Inflammatory macrophage treated with lipopolysaccharide for 1 hour (primary cell): Measurements from ENCODE around the gene HNRNPK.

Source experiments
- DNase-seq, 2 donors: peaks; one replicate each; pipeline ENCODE4 v3.0.0-alpha.2; 2020 to 2022

The HNRNPK gene

GRCh38 chr9:83979812-83980394 is at the start of gene HNRNPK:
HNRNPK (minus strand) TSS chr9:83980215; CDS start chr9:83978252, 1,963 bp downstream.
- DNase-seq: peak; percentile 96 to 99

- DNase-seq: no peak
Measured at GRCh38 chr9:84027201-84027600, 47.2 kb upstream of the HNRNPK start.

DNA sequence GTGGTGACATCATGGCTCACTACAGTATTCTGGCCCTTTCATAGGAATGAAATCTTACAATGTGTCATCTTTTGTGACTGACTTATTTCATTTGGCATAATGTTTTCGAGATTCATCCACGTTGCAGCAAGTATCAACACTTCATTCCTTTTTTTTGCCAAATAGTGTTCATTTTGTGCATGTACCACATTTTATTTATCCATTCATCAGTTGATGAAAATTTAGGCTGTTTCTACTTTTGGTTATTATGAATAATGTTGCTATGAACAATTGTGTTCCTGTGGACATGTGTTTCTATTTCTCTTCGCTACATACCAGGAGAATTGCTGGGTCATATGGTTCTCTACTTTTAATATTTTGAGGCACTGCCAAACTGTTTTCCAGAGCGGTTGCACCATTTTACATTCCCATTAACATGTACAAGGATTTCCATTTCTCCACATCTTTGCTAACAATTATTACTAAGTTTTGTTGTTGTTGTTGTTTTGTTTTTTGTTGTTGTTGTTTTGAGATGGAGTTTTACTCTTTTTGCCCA is 44.1 kb upstream of the HNRNPK start:
- DNase-seq: no peak

GRCh38 chr9:84007662-84008061 is 27.6 kb upstream of the HNRNPK start:
- DNase-seq: no peak

DNA sequence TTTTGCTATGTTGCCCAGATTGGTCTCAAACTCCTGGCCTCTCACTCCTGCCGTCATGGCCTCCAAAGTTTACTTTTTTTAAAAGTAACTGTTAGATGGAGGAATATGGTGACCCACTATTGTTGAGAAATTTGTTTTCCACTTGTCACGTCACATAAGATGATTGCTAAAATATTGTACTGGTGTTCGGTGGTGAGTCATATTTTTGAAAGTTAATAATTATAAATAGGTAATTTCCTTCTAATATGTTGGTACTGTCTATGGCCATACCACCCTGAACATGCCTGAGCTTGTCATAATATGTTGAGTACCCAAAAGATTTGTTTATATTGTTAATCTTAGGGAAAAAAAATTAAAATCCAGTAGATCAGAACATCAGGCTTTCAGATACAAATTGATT is 23.2 kb upstream of the HNRNPK start:
- no peak for DNase-seq

- DNase-seq: no peak
Measured at GRCh38 chr9:84002344-84002743, 22.3 kb upstream of the HNRNPK start.

- peak; percentile 36 to 38 for DNase-seq
Measured at GRCh38 chr9:84001621-84002020, 21.6 kb upstream of the HNRNPK start.

GRCh38 chr9:84000186-84000585 is 20.2 kb upstream of the HNRNPK start:
- no peak for DNase-seq

DNA sequence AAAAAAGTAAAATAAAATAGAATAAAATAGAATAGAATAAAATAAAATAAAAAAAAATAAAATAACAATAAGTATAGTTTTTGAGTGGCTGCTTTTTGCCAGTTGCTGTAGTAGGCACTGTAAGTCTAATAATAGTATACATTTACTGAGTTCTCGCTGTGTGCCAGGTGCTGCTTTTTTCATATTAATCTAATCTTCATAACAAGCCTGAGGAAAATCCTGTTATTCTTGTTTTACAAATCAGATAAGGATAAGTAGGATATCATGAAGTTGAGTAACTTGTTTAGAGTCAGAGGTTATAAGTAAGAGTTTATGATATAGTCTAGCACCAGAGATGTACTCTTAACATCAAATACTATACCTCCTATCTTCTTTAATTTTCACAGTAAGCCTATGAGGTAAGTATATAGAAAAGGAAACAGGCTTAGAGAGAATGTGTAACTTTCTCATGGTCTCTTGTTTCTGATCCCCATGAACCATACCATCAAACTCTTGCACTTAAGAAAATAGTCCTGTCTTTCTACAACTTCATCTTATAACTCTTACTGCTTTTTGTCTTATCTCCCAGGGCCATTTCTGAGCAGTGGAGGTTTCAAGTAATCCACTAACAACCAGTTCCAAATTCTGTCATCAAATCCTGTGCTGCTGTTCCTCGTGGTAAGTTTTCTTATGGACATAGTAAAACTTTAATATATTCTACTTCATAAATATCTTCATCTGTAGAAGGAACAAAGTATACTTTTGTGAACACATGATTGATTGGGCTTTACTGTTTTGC is 19.3 kb upstream of the HNRNPK start:
- no peak for DNase-seq

- no peak for DNase-seq
Measured at GRCh38 chr9:83996126-83996525, 16.1 kb upstream of the HNRNPK start.

- DNase-seq: no peak
Measured at GRCh38 chr9:83992901-83993300, 12.9 kb upstream of the HNRNPK start.

DNA sequence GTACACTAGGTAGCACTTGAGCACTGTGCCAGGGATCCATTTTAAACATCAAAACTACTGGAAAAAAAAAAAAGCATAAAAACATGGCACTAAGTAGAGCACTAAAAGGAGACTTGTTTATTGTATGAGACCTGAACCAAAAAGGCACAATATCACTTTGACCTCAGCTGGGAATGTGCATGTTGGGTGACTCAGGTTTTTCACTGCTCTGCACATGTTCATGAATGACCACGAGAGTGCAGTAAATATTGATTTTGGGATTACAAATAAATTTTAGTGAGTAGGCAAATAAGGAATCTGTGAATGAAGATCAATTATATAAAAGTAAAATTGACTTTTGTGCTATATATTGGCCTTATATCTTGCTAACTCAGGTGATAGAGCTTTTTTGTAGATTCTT is 12.4 kb upstream of the HNRNPK start:
- DNase-seq: no peak

GRCh38 chr9:83991355-83991754 is 11.3 kb upstream of the HNRNPK start:
- no peak for DNase-seq

GRCh38 chr9:83988411-83988810 is 8.4 kb upstream of the HNRNPK start:
- no peak for DNase-seq

- DNase-seq: no peak
Measured at GRCh38 chr9:83987402-83987791, 7.4 kb upstream of the HNRNPK start.

- DNase-seq: no peak
Measured at GRCh38 chr9:83986765-83987401, 6.9 kb upstream of the HNRNPK start.

DNA sequence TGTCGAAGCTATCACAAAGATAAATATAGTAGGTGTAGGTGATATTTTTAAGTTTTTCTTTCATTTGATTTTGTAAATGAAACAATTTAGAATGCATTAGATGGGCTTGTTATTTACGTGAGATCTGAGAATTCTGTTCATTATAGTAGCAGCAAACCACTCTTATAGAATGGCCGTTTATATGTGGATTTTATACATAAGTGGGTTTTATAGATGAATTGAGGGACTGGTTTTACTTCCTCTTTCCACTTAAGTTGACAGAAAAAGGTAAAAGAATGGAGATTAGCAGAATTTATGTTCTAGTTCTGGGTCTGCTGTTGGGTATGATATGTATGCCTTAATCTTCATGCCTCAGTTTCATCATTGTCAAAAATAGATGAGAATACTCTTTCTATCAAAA is 6.2 kb upstream of the HNRNPK start:
- no peak for DNase-seq

DNA sequence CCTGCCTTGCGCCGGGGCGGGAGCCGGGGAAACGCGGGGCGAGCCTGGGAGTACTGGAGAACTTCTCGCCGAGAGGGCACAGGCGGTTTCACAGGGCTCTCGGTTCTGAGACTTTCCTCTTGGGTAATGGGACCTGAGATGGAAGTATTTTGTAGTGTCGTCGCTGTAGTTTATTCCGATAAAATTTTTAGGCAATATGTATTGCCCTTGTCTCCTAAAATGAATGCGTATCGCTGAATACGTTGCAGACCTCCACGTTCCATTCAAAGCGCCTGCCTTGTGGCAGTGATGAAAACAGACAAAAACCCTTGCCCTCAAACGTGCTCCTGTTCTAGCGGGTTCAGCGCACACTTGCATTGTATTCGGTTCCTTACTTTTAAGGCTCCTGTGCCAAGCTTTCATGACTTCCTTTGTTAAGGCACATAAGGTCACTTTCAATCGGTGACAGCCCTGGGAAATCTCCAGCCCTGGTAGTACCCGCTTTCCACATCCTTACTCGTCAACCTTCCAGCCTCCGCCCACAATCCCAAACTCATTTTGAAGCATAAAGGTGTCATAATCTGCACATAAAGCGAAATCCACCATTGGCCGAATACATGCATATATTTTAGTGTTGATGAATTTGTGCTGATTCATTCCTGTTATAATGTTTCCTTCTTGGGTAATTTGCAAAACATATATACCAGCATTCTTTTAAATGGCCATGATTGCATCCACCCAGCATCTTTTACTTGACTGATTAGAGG is 1.3 kb upstream of the HNRNPK start:
- peak; percentile 62 to 80 for DNase-seq

GRCh38 chr9:83980395-83981125 is 545 bp upstream of the HNRNPK start, which contains the start of gene RMI1:
RMI1 (plus strand) TSS chr9:83980805; CDS start chr9:84000987, 20,182 bp downstream.
- DNase-seq: peak; percentile 97 to 100

- peak; percentile 77 to 81 for DNase-seq
Measured at GRCh38 chr9:83978992-83979811, 813 bp downstream of the HNRNPK start.

DNA sequence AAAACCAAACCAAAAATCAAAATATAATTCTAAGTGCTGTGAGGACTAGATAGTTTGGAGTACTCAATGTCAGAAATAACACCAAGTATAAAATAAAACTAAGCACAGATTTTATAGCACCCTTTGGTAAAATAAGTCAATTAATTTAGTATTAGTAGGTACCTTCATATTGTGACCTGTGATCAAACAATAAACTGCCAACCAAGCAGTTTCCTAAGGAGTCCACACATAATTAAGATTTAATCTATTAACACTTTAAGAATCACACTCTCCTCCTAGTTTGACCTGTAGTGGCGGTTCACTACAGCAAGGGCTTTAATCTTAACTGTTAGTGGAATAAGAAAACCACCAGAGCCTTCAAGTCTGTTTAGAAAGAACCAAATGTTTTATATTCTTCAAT is 2.8 kb downstream of the HNRNPK start:
- DNase-seq: no peak
